Measurements from ENCODE around the gene GABRB3. TPM values are rescaled to one million over a fixed set of nuclear protein-coding genes. Genes with fewer than 3 reads are reported as not detected.

The GABRB3 gene
- total RNA-seq, 1 donor = 0.81 TPM

- no peak overlapping the region for H3K4me3 ChIP-seq (ENCODE audit: low read depth, low read length)
- no peak for DNase-seq (ENCODE audit: low read depth)
- TF ChIP-seq CTCF (IDR thresholded peaks at IDR 0.05; ENCODE audit: insufficient read depth, low read length) = no peak
These were observed 5.6 kb downstream of the GABRB3 start for GRCh38 chr15:26767169-26767670.

GRCh38 chr15:26766262-26766661 lies 6.6 kb downstream of the GABRB3 start:
- no peak for DNase-seq (ENCODE audit: low read depth)
- TF ChIP-seq CTCF (IDR thresholded peaks at IDR 0.05; ENCODE audit: insufficient read depth, low read length) = no peak
- no peak overlapping the region for H3K4me3 ChIP-seq (ENCODE audit: low read depth, low read length)

- no peak for DNase-seq (ENCODE audit: low read depth)
- H3K4me3 ChIP-seq (ENCODE audit: low read depth, low read length) = no peak overlapping the region
- no peak for TF ChIP-seq CTCF (IDR thresholded peaks at IDR 0.05; ENCODE audit: insufficient read depth, low read length)
These were observed 12.9 kb downstream of the GABRB3 start for GRCh38 chr15:26759986-26760385.

GRCh38 chr15:26758079-26758478 lies 14.8 kb downstream of the GABRB3 start:
- no peak for DNase-seq (ENCODE audit: low read depth)
- H3K4me3 ChIP-seq (ENCODE audit: low read depth, low read length) = no peak overlapping the region
- no peak for TF ChIP-seq CTCF (IDR thresholded peaks at IDR 0.05; ENCODE audit: insufficient read depth, low read length)

GRCh38 chr15:26757141-26757540 lies 15.7 kb downstream of the GABRB3 start:
- TF ChIP-seq CTCF (IDR thresholded peaks at IDR 0.05; ENCODE audit: insufficient read depth, low read length) = no peak
- H3K4me3 ChIP-seq (ENCODE audit: low read depth, low read length) = no peak overlapping the region
- no peak for DNase-seq (ENCODE audit: low read depth)

GRCh38 chr15:26744894-26745293 lies 28.0 kb downstream of the GABRB3 start:
- TF ChIP-seq CTCF (IDR thresholded peaks at IDR 0.05; ENCODE audit: insufficient read depth, low read length) = no peak
- DNase-seq (ENCODE audit: low read depth) = no peak
- no peak overlapping the region for H3K4me3 ChIP-seq (ENCODE audit: low read depth, low read length)

GRCh38 chr15:26739791-26740190 lies 33.1 kb downstream of the GABRB3 start:
- no peak for TF ChIP-seq CTCF (IDR thresholded peaks at IDR 0.05; ENCODE audit: insufficient read depth, low read length)
- no peak for DNase-seq (ENCODE audit: low read depth)
- H3K4me3 ChIP-seq (ENCODE audit: low read depth, low read length) = no peak overlapping the region
